Neural progenitor cell (in vitro differentiated cells): ENCODE data around the gene LCTL. TPM values are rescaled to one million over a fixed set of nuclear protein-coding genes. Genes with fewer than 3 reads are reported as not detected.

ENCODE experiments used
- DNase-seq: peaks from one replicate; pipeline ENCODE4 v3.0.0-alpha.2; 2016; ENCODE audit warnings: low spot score
- H2AFZ ChIP-seq: fragments of 200-600 bp; sonication (generic); replicated peaks from 2 replicates; pipeline ENCODE4 v1.6.1; 2016; ENCODE audit warnings: antibody characterized with exemption
- H3F3A ChIP-seq: fragments of 200-600 bp; sonication (generic); 2 replicates; pipeline ENCODE4 v1.6.1; 2016; ENCODE audit warnings: antibody characterized with exemption, low read depth
- H3K27ac ChIP-seq: fragments of 200-600 bp; sonication (generic); 2 replicates; pipeline ENCODE4 v1.5.1; 2016; ENCODE audit warnings: mild to moderate bottlenecking
- H3K27me3 ChIP-seq: fragments of 200-600 bp; sonication (generic); 2 replicates; pipeline ENCODE4 v1.6.1; 2016; ENCODE audit warnings: mild to moderate bottlenecking, moderate library complexity
- H3K36me3 ChIP-seq: fragments of 200-600 bp; sonication (generic); 2 replicates; pipeline ENCODE4 v1.5.1; 2016
- H3K4me1 ChIP-seq: fragments of 200-600 bp; sonication (generic); 2 replicates; pipeline ENCODE4 v1.6.1; 2016; ENCODE audit warnings: mixed run types
- H3K4me2 ChIP-seq: fragments of 200-600 bp; sonication (generic); 2 replicates; pipeline ENCODE4 v1.6.1; 2016
- H3K4me3 ChIP-seq: fragments of 200-600 bp; sonication (generic); 2 replicates; pipeline ENCODE4 v1.5.1; 2016
- H3K79me2 ChIP-seq: fragments of 200-600 bp; sonication (generic); 2 replicates; pipeline ENCODE4 v1.6.1; 2016; ENCODE audit warnings: low read depth
- H3K9ac ChIP-seq: fragments of 200-600 bp; sonication (generic); 2 replicates; pipeline ENCODE4 v1.6.1; 2016
- H3K9me3 ChIP-seq: fragments of 200-600 bp; sonication (generic); 2 replicates; pipeline ENCODE4 v1.5.1; 2016; ENCODE audit warnings: low read depth
- H4K20me1 ChIP-seq: fragments of 200-600 bp; sonication (generic); 2 replicates; pipeline ENCODE4 v1.6.1; 2016; ENCODE audit warnings: low read depth
- H3K27ac Mint-ChIP-seq: 3 replicates; pipeline ENCODE4 v1.8.0; 2021; ENCODE audit warnings: mixed read lengths
- H3K27me3 Mint-ChIP-seq: 2 replicates; pipeline ENCODE4 v1.8.0; 2022; ENCODE audit warnings: low read depth, mild to moderate bottlenecking, inconsistent platforms, moderate library complexity, mixed read lengths; ENCODE audit not compliant: insufficient read depth
- H3K36me3 Mint-ChIP-seq: 3 replicates; pipeline ENCODE4 v1.8.0; 2021; ENCODE audit warnings: mixed read lengths
- H3K4me1 Mint-ChIP-seq: 3 replicates; pipeline ENCODE4 v1.8.0; 2021; ENCODE audit warnings: mixed read lengths
- H3K4me3 Mint-ChIP-seq: 3 replicates; pipeline ENCODE4 v1.8.0; 2021; ENCODE audit warnings: mild to moderate bottlenecking, moderate library complexity, mixed read lengths
- H3K9me3 Mint-ChIP-seq: 3 replicates; pipeline ENCODE4 v1.8.0; 2020; ENCODE audit warnings: mixed read lengths
- CTCF ChIP-seq: fragments of 200-600 bp; sonication (generic); IDR thresholded peaks from 2 replicates; pipeline ENCODE4 v1.5.1; 2017; ENCODE audit warnings: antibody characterized with exemption, mild to moderate bottlenecking
- EZH2 ChIP-seq: fragments of 200-600 bp; sonication (generic); IDR thresholded peaks from 2 replicates; pipeline ENCODE4 v1.6.1; 2017; ENCODE audit warnings: antibody characterized with exemption, mild to moderate bottlenecking, moderate library complexity
- EZH2phosphoT487 ChIP-seq: fragments of 200-600 bp; sonication (generic); IDR thresholded peaks from 2 replicates; pipeline ENCODE4 v1.6.1; 2017; ENCODE audit warnings: antibody characterized with exemption
- total RNA-seq: library from RNA; depleted of rRNA; stranded (reverse); fragments of >200 nt; gene quantifications from 2 replicates; pipeline ENCODE4 v1.2.3, GENCODE V29; 2015; ENCODE audit warnings: low replicate concordance

LCTL gene
- total RNA-seq, 1 donor from 2014 or later: 19.2 TPM

- no peak overlapping the region for H2AFZ ChIP-seq
- no peaks in the 10 kb centered on the region for H3K36me3 ChIP-seq
- H3K4me1 ChIP-seq: no peaks in the 10 kb centered on the region
- no peak overlapping the region for H3K4me3 Mint-ChIP-seq
- peaks cover 3% of the 10 kb centered on the region for H3K4me1 Mint-ChIP-seq
- no peak overlapping the region for H3K9ac ChIP-seq
- no peak overlapping the region for H3K27ac Mint-ChIP-seq
- no peak overlapping the region for H3K27ac ChIP-seq
- no peaks in the 10 kb centered on the region for H3F3A ChIP-seq
- no peak for DNase-seq
- TF ChIP-seq CTCF (no peak), EZH2 (no peak), EZH2phosphoT487 (no peak)
- no peak overlapping the region for H3K4me3 ChIP-seq
- H3K27me3 ChIP-seq: no peaks in the 10 kb centered on the region
- H3K27me3 Mint-ChIP-seq: peaks cover 4% of the 10 kb centered on the region
- H3K9me3 Mint-ChIP-seq: no peaks in the 10 kb centered on the region
- no peaks in the 10 kb centered on the region for H4K20me1 ChIP-seq
- no peaks in the 10 kb centered on the region for H3K9me3 ChIP-seq
- H3K79me2 ChIP-seq: no peaks in the 10 kb centered on the region
- no peaks in the 10 kb centered on the region for H3K36me3 Mint-ChIP-seq
- no peak overlapping the region for H3K4me2 ChIP-seq
Measured at GRCh38 chr15:66580643-66581042, 14.8 kb upstream of the LCTL start.

GRCh38 chr15:66578286-66578875 is 12.6 kb upstream of the LCTL start:
- H2AFZ ChIP-seq: no peak overlapping the region
- H3K4me3 Mint-ChIP-seq: no peak overlapping the region

GRCh38 chr15:66574596-66574950 is 8.8 kb upstream of the LCTL start:
- Mint-ChIP-seq H3K9me3 (no peaks in the 10 kb centered on the region), H3K36me3 (no peaks in the 10 kb centered on the region), H3K27me3 (peaks cover 2% of the 10 kb centered on the region), H3K27ac (no peak overlapping the region), H3K4me1 (peaks cover 24% of the 10 kb centered on the region), H3K4me3 (no peak overlapping the region)
- no peak overlapping the region for H3K4me3 ChIP-seq
- no peak overlapping the region for H3K27ac ChIP-seq
- no peaks in the 10 kb centered on the region for H3K27me3 ChIP-seq
- no peaks in the 10 kb centered on the region for H3F3A ChIP-seq
- H4K20me1 ChIP-seq: no peaks in the 10 kb centered on the region
- H3K4me1 ChIP-seq: no peaks in the 10 kb centered on the region
- H2AFZ ChIP-seq: no peak overlapping the region
- no peak overlapping the region for H3K4me2 ChIP-seq
- no peak for DNase-seq
- no peaks in the 10 kb centered on the region for H3K79me2 ChIP-seq
- H3K9ac ChIP-seq: no peak overlapping the region
- no peaks in the 10 kb centered on the region for H3K36me3 ChIP-seq
- TF ChIP-seq EZH2 (no peak), CTCF (no peak), EZH2phosphoT487 (no peak)
- no peaks in the 10 kb centered on the region for H3K9me3 ChIP-seq

More at GRCh38 chr15:66578286-66578875, 12.6 kb upstream of the LCTL start:
- DNase-seq: no peak
- TF ChIP-seq EZH2 (no peak), CTCF (no peak), EZH2phosphoT487 (no peak)
- Mint-ChIP-seq H3K27me3 (peaks cover 6% of the 10 kb centered on the region), H3K9me3 (no peaks in the 10 kb centered on the region), H3K4me1 (peaks cover 14% of the 10 kb centered on the region), H3K36me3 (no peaks in the 10 kb centered on the region), H3K27ac (no peak overlapping the region)
- Histone ChIP-seq H3K4me2 (no peak overlapping the region), H3K36me3 (no peaks in the 10 kb centered on the region), H3F3A (no peaks in the 10 kb centered on the region), H3K27me3 (no peaks in the 10 kb centered on the region), H3K9ac (no peak overlapping the region), H3K4me3 (no peak overlapping the region), H3K9me3 (no peaks in the 10 kb centered on the region), H3K79me2 (no peaks in the 10 kb centered on the region), H4K20me1 (no peaks in the 10 kb centered on the region), H3K4me1 (no peaks in the 10 kb centered on the region), H3K27ac (no peak overlapping the region)
